SK-N-SH (cell line): ENCODE measurements around the gene SEMA3C. TPM values are rescaled to one million over a fixed set of nuclear protein-coding genes. Genes with fewer than 3 reads are reported as not detected.
A peak's percentile ranks its signal among the peaks of the same experiment; 100 is the strongest.

ENCODE experiments used
- CTCF ChIA-PET: fragments of 300-600, 350-600 bp; formaldehyde crosslinking; extraction: SDS; loops from one replicate; lab custom pipeline; 2021; lab: Yijun Ruan, JAX
- POLR2A ChIA-PET: fragments of 350-600 bp; sonication (Branson Sonifier 250); formaldehyde crosslinking; extraction: SDS; loops from one replicate; lab custom pipeline; 2020; ENCODE audit warnings: antibody characterized with exemption, inconsistent platforms; lab: Yijun Ruan, JAX
- DNase-seq: peaks from one replicate; pipeline ENCODE4 v3.0.0; 2012
- H2AFZ ChIP-seq: fragments of 200-600 bp; sonication (generic); 2 replicates; pipeline ENCODE4 v1.8.1; 2016; ENCODE audit warnings: antibody characterized with exemption, mild to moderate bottlenecking, low read depth
- H3F3A ChIP-seq: fragments of 200-600 bp; sonication (generic); replicated peaks from 2 replicates; pipeline ENCODE3; 2016; ENCODE audit warnings: antibody characterized with exemption, mild to moderate bottlenecking; ENCODE audit not compliant: insufficient read depth
- H3K27ac ChIP-seq, 2 experiments: fragments of 200-500 bp in 1 of 2; fragments of 200-600 bp in 1 of 2; sonication (Bioruptor generic) in 1 of 2; sonication (generic), shearing (Covaris generic) in 1 of 2; 2 replicates each; pipeline versions ENCODE4 v1.5.1 to v1.6.1; 2014 to 2016; ENCODE audit warnings: low read depth in 2 of 2, inconsistent platforms in 1 of 2, low read length in 1 of 2, mild to moderate bottlenecking in 1 of 2, mixed read lengths in 1 of 2
- H3K27me3 ChIP-seq: fragments of 200-600 bp; sonication (generic), shearing (Covaris generic); 2 replicates; pipeline ENCODE4 v1.6.1; 2016; ENCODE audit warnings: mixed run types; ENCODE audit not compliant: insufficient read depth
- H3K36me3 ChIP-seq, 2 experiments: fragments of 200-500 bp in 1 of 2; fragments of 200-600 bp in 1 of 2; sonication (Bioruptor generic) in 1 of 2; sonication (generic) in 1 of 2; replicated peaks in 1 of 2; 2 replicates each; pipeline versions ENCODE3 to v1.5.1; 2014 to 2016; ENCODE audit warnings: low read length in 1 of 2, mild to moderate bottlenecking in 1 of 2; ENCODE audit not compliant: insufficient read depth in 2 of 2, control insufficient read depth in 1 of 2
- H3K4me1 ChIP-seq, 2 experiments: fragments of 200-500 bp in 1 of 2; fragments of 200-600 bp in 1 of 2; sonication (Bioruptor generic) in 1 of 2; sonication (generic), shearing (Covaris generic) in 1 of 2; 2 replicates each; pipeline versions ENCODE4 v1.5.1 to v1.6.1; 2014 to 2016; ENCODE audit warnings: low read depth in 1 of 2, low read length in 1 of 2, mixed run types in 1 of 2; ENCODE audit not compliant: insufficient read depth in 2 of 2, control insufficient read depth in 1 of 2
- H3K4me2 ChIP-seq: fragments of 200-600 bp; sonication (generic), shearing (Covaris generic); 2 replicates; pipeline ENCODE4 v1.6.1; 2017; ENCODE audit warnings: mixed run types
- H3K4me3 ChIP-seq, 2 experiments: fragments of 200-500 bp in 1 of 2; fragments of 200-600 bp in 1 of 2; sonication (Bioruptor generic) in 1 of 2; sonication (generic), shearing (Covaris generic) in 1 of 2; 2 replicates each; pipeline versions ENCODE4 v1.5.1 to v1.8.1; 2014 to 2016; ENCODE audit warnings: low read depth in 2 of 2, inconsistent platforms in 1 of 2, low read length in 1 of 2, mild to moderate bottlenecking in 1 of 2, mixed read lengths in 1 of 2, moderate library complexity in 1 of 2
- H3K79me2 ChIP-seq: fragments of 200-600 bp; sonication (generic); 2 replicates; pipeline ENCODE4 v1.8.1; 2017; ENCODE audit warnings: mild to moderate bottlenecking; ENCODE audit not compliant: insufficient read depth
- H3K9ac ChIP-seq: fragments of 200-600 bp; sonication (generic); 2 replicates; pipeline ENCODE4 v1.6.1; 2017; ENCODE audit warnings: mixed run types
- H3K9me2 ChIP-seq: fragments of 200-600 bp; sonication (generic); 2 replicates; pipeline ENCODE4 v1.6.1; 2017; ENCODE audit warnings: mixed run types
- H3K9me3 ChIP-seq: fragments of 200-600 bp; sonication (generic); 2 replicates; pipeline ENCODE4 v1.6.1; 2017; ENCODE audit warnings: mixed run types, mild to moderate bottlenecking, moderate library complexity
- H4K20me1 ChIP-seq: fragments of 200-600 bp; sonication (generic); 2 replicates; pipeline ENCODE4 v1.6.1; 2017; ENCODE audit warnings: mild to moderate bottlenecking, mixed run types; ENCODE audit not compliant: insufficient read depth
- CHD2 ChIP-seq: fragments of 150-350 bp; IDR thresholded peaks from 2 replicates; pipeline ENCODE4 v1.6.1; 2018; ENCODE audit warnings: low read length; ENCODE audit not compliant: partially characterized antibody
- ELF1 ChIP-seq: IDR thresholded peaks from 2 replicates; pipeline ENCODE4 v1.4.0; 2012
- EZH2phosphoT487 ChIP-seq: fragments of 200-600 bp; sonication (generic); IDR thresholded peaks from 2 replicates; pipeline ENCODE4 v1.6.1; 2017; ENCODE audit warnings: low read depth, mixed run types, mild to moderate bottlenecking, antibody characterized with exemption, moderate library complexity, borderline replicate concordance
- FOSL2 ChIP-seq: IDR thresholded peaks from 2 replicates; pipeline ENCODE4 v1.4.0; 2012; ENCODE audit warnings: low read depth, mild to moderate bottlenecking, moderate library complexity, borderline replicate concordance
- GABPA ChIP-seq: IDR thresholded peaks from 2 replicates; pipeline ENCODE4 v1.4.0; 2012; ENCODE audit warnings: low read depth, mild to moderate bottlenecking
- GATA2 ChIP-seq: sonication (generic); formaldehyde crosslinking; IDR thresholded peaks from 2 replicates; pipeline ENCODE4 v1.5.0; 2020; ENCODE audit warnings: mild to moderate bottlenecking, missing genetic modification reagents
- MAX ChIP-seq: IDR thresholded peaks from 2 replicates; pipeline ENCODE4 v1.4.0; 2012; ENCODE audit warnings: low read depth
- MEF2A ChIP-seq: IDR thresholded peaks from 2 replicates; pipeline ENCODE4 v1.4.0; 2012; ENCODE audit warnings: low read depth, borderline replicate concordance
- NFIC ChIP-seq: IDR thresholded peaks from 2 replicates; pipeline ENCODE4 v1.4.0; 2012; ENCODE audit warnings: borderline replicate concordance
- NRF1 ChIP-seq: IDR thresholded peaks from 2 replicates; pipeline ENCODE4 v1.6.1; 2012; ENCODE audit warnings: low read depth, mild to moderate bottlenecking, low read length
- PBX3 ChIP-seq: IDR thresholded peaks from 2 replicates; pipeline ENCODE4; 2012
- POLR2AphosphoS5 ChIP-seq: IDR thresholded peaks from 2 replicates; pipeline ENCODE4 v1.6.1; 2012; ENCODE audit warnings: low read depth, low read length
- RAD21 ChIP-seq: IDR thresholded peaks from 2 replicates; pipeline ENCODE4 v1.6.1; 2012; ENCODE audit warnings: mild to moderate bottlenecking, low read length
- RCOR1 ChIP-seq: fragments of 150-350 bp; IDR thresholded peaks from 2 replicates; pipeline ENCODE4 v1.6.1; 2017; ENCODE audit warnings: antibody characterized with exemption, low read length
- REST ChIP-seq: IDR thresholded peaks from 2 replicates; pipeline ENCODE4 v1.6.1; 2012; ENCODE audit warnings: mild to moderate bottlenecking, low read depth, low read length, moderate library complexity
- RFX5 ChIP-seq: IDR thresholded peaks from 2 replicates; pipeline ENCODE4 v1.6.1; 2012; ENCODE audit warnings: mild to moderate bottlenecking, improper control_type of control experiment, low read length
- RXRA ChIP-seq: IDR thresholded peaks from 2 replicates; pipeline ENCODE4 v1.4.0; 2012; ENCODE audit warnings: low read depth, mild to moderate bottlenecking, borderline replicate concordance
- SIN3A ChIP-seq: IDR thresholded peaks from 2 replicates; pipeline ENCODE4 v1.6.1; 2012; ENCODE audit warnings: low read depth, mild to moderate bottlenecking, low read length, moderate library complexity, borderline replicate concordance
- SMC3 ChIP-seq: IDR thresholded peaks from 2 replicates; pipeline ENCODE4 v1.6.1; 2012; ENCODE audit warnings: low read depth, low read length, improper control_type of control experiment
- TCF12 ChIP-seq: IDR thresholded peaks from 2 replicates; pipeline ENCODE4 v1.4.0; 2012
- TEAD4 ChIP-seq: IDR thresholded peaks from 2 replicates; pipeline ENCODE4 v1.4.0; 2012; ENCODE audit warnings: mild to moderate bottlenecking, borderline replicate concordance; ENCODE audit not compliant: insufficient read depth
- USF2 ChIP-seq: fragments of 150-350 bp; IDR thresholded peaks from 2 replicates; pipeline ENCODE4 v1.6.1; 2017; ENCODE audit warnings: antibody characterized with exemption, low read length, low read depth, borderline replicate concordance
- YY1 ChIP-seq: IDR thresholded peaks from 2 replicates; pipeline ENCODE4 v1.4.0; 2012; ENCODE audit warnings: low read depth, mild to moderate bottlenecking
- ZBTB33 ChIP-seq: IDR thresholded peaks from 2 replicates; pipeline ENCODE4 v1.4.0; 2012; ENCODE audit warnings: low read depth, borderline replicate concordance
- WGBS: methylation state at CpG from one replicate; pipeline ENCODE4 v1.1.6; 2017; ENCODE audit warnings: low lambda C conversion rate; 5-methylcytosine and 5-hydroxymethylcytosine counted together
- polyA plus RNA-seq, 3 experiments: library from polyadenylated mRNA; depleted of rRNA; stranded (reverse); fragments of >200 nt; gene quantifications; 2 replicates each; pipeline ENCODE4 v1.2.3, GENCODE V29; 2012

SEMA3C gene
- 51.1 and 64.1 TPM in 2 replicates for polyA plus RNA-seq (2012; rRNA removed)
- polyA plus RNA-seq (2012; cell fraction: cytosol; rRNA removed): 61.6 and 67.3 TPM in 2 replicates
- polyA plus RNA-seq (2012; cell fraction: nucleus; rRNA removed): 66.6 and 76.1 TPM in 2 replicates

- peaks cover 45% of the 10 kb centered on the region for H3K79me2 ChIP-seq
- H3K4me3 ChIP-seq: peak within 1 kb of the TSS; percentile 83 to 96
- H3F3A ChIP-seq: peaks cover 10% of the 10 kb centered on the region
- DNase-seq: peak; percentile 99
- WGBS: 8% methylated on average over 46 of the region's 71 CpGs
- H4K20me1 ChIP-seq: no peaks in the 10 kb centered on the region
- peak within 1 kb of the TSS; percentile 79 for H3K4me2 ChIP-seq
- H2AFZ ChIP-seq: peak within 1 kb of the TSS; percentile 93
- H3K27ac ChIP-seq: peak within 1 kb of the TSS; percentile 62 to 91
- no peaks in the 10 kb centered on the region for H3K9me2 ChIP-seq
- CTCF ChIA-PET: interaction anchor here (0.7 to 5.0 kb wide), 32 partner anchors 10 to 564 kb away, joined by 3 to 32 read pairs (median 4); no protein-coding TSS in a partner anchor
- POLR2A ChIA-PET: interaction anchor here (1.1 to 1.3 kb wide), 2 partner anchors 10 to 375 kb away, joined by 4 to 8 read pairs; no protein-coding TSS in a partner anchor
- H3K9ac ChIP-seq: peak within 1 kb of the TSS; percentile 74
- peaks cover 19 to 20% of the 10 kb centered on the region in 2 experiments for H3K36me3 ChIP-seq
- H3K4me1 ChIP-seq: peaks cover 10 to 12% of the 10 kb centered on the region in 2 experiments; a peak in 2 of 4 replicates
- no peaks in the 10 kb centered on the region for H3K9me3 ChIP-seq
- no peaks in the 10 kb centered on the region for H3K27me3 ChIP-seq
- TF ChIP-seq SIN3A (no peak; the same call in 1 of the 2 replicates), SMC3 (peak; percentile 51), NRF1 (peak; percentile 70), MAX (peak; percentile 65; the same call in 1 of the 2 replicates), REST (peak; percentile 44; the same call in 1 of the 2 replicates), FOSL2 (no peak), MEF2A (no peak; the same call in 1 of the 2 replicates), RCOR1 (peak; percentile 61), NFIC (peak; percentile 82), RFX5 (no peak), GABPA (no peak), PBX3 (peak; percentile 62), TCF12 (peak; percentile 31; the same call in 1 of the 2 replicates), EZH2phosphoT487 (no peak), GATA2 (CRISPR knock-in tag) (no peak), USF2 (no peak), TEAD4 (peak; percentile 64; the same call in 1 of the 2 replicates), YY1 (peak; percentile 34; the same call in 1 of the 2 replicates), ZBTB33 (no peak), RAD21 (peak; percentile 53), ELF1 (no peak), POLR2AphosphoS5 (peak; percentile 95), CHD2 (peak; percentile 76), RXRA (no peak; the same call in 1 of the 2 replicates)
Measured at GRCh38 chr7:80918909-80919721, at the start of gene SEMA3C. Gene SEMA3C (minus strand): TSS chr7:80919051. CDS start chr7:80916781, 2,270 bp downstream.
